Thyroid gland (tissue), 4 donors: Measurements from ENCODE around the gene ACYP2. TPM values are rescaled to one million over a fixed set of nuclear protein-coding genes. Genes with fewer than 3 reads are reported as not detected.
A peak's percentile ranks its signal among the peaks of the same experiment; 100 is the strongest.
"Not testable (repeated sequence)": the region's sequence is repeated elsewhere in the genome, so short reads cannot be mapped to it uniquely, and the experiment has no call there.

ENCODE experiments used
- DNase-seq, 2 donors: peaks; one replicate each; pipeline ENCODE4 v3.0.0-alpha.2; 2019
- H3K27ac ChIP-seq, 3 donors: fragments of 200-600 bp; sonication (generic); 1 replicate in 2 of 3; 2 replicates in 1 of 3; pipeline ENCODE4 v1.5.1; 2016 to 2019; ENCODE audit warnings: mild to moderate bottlenecking in 1 of 3, moderate library complexity in 1 of 3
- H3K27me3 ChIP-seq: fragments of 200-600 bp; sonication (generic); one replicate; pipeline ENCODE4 v1.5.1; 2019
- H3K36me3 ChIP-seq, 2 donors: fragments of 200-600 bp; sonication (generic); one replicate each; pipeline ENCODE4 v1.5.1; 2016 to 2019
- H3K4me1 ChIP-seq, 2 donors: fragments of 200-600 bp; sonication (generic); one replicate each; pipeline ENCODE4 v1.5.1; 2017 to 2019
- H3K4me3 ChIP-seq, 3 donors: fragments of 200-600 bp; sonication (generic); replicated peaks in 1 of 3; 1 replicate in 2 of 3; 2 replicates in 1 of 3; pipeline ENCODE4 v1.5.1; 2016; ENCODE audit warnings: mild to moderate bottlenecking in 1 of 3
- H3K9me3 ChIP-seq: fragments of 200-600 bp; sonication (generic); one replicate; pipeline ENCODE4 v1.5.1; 2017
- CTCF ChIP-seq, 6 experiments: fragments of 200-600 bp in 3 of 6; fragments of 450-650 bp in 3 of 6; sonication (generic) in 3 of 6; IDR thresholded peaks; one replicate each; pipeline ENCODE4 v1.5.1; 2016 to 2019; ENCODE audit warnings: antibody characterized with exemption in 6 of 6, mild to moderate bottlenecking in 2 of 6, inconsistent platforms in 1 of 6, moderate library complexity in 1 of 6
- POLR2A ChIP-seq, 2 donors: fragments of 450-650 bp; IDR thresholded peaks; one replicate each; pipeline ENCODE4 v1.6.1; 2017; ENCODE audit warnings: antibody characterized with exemption in 2 of 2, mild to moderate bottlenecking in 2 of 2, moderate library complexity in 1 of 2
- WGBS, 2 donors: methylation state at CpG; one replicate each; pipeline ENCODE4 v1.1.5; 2017; 5-methylcytosine and 5-hydroxymethylcytosine counted together
- intact Hi-C: fragments of 100-400 bp; cut with DNase I; formaldehyde crosslinking; loops from one replicate; pipeline ENCODE4 v1.15.1; 2023
- total RNA-seq, 4 donors: library from RNA; depleted of rRNA; stranded (reverse); fragments of >200 nt; gene quantifications; one replicate each; pipeline ENCODE4 v1.2.3, GENCODE V29; 2016

Gene ACYP2
- total RNA-seq, 4 donors from 2014 or later, result 14.1 to 29.2 (median 26.2) TPM

GRCh38 chr2:54106631-54107454, 8.6 kb upstream of the ACYP2 start:
- peak; percentile 40 to 53 for DNase-seq
- 62 to 69% methylated on average over 12 of the region's 12 CpGs for WGBS, 2 donors
- H3K36me3 ChIP-seq, result no peaks in the 10 kb centered on the region
- H3K27ac ChIP-seq, result no peak overlapping the region
- TF ChIP-seq CTCF (IDR thresholded peaks at IDR 0.05) (peak in 5 of 6 experiments; percentile 19 to 76 (median 65)), POLR2A (IDR thresholded peaks at IDR 0.05) (no peak)
- no peaks in the 10 kb centered on the region for H3K27me3 ChIP-seq
- intact Hi-C loops, result loop anchor here (5.0 kb wide), 1 partner anchor 730 kb away; no protein-coding TSS in a partner anchor
- no peak overlapping the region for H3K4me3 ChIP-seq
- H3K9me3 ChIP-seq, result no peaks in the 10 kb centered on the region
- peaks cover 0 to 15% of the 10 kb centered on the region in 2 donors for H3K4me1 ChIP-seq

GRCh38 chr2:54107455-54107764, 8.0 kb upstream of the ACYP2 start:
- Histone ChIP-seq H3K4me3 (no peak overlapping the region), H3K9me3 (no peaks in the 10 kb centered on the region), H3K27ac (no peak overlapping the region), H3K4me1 (peaks cover 0 to 15% of the 10 kb centered on the region in 2 donors), H3K36me3 (no peaks in the 10 kb centered on the region), H3K27me3 (no peaks in the 10 kb centered on the region)
- 58% methylated on average over 2 of the region's 2 CpGs for WGBS, 2 donors
- DNase-seq, result no peak
- intact Hi-C loops, result loop anchor here (5.0 kb wide), 1 partner anchor 730 kb away; no protein-coding TSS in a partner anchor
- no peak for TF ChIP-seq CTCF (IDR thresholded peaks at IDR 0.05)
- TF ChIP-seq POLR2A (IDR thresholded peaks at IDR 0.05), result no peak

GRCh38 chr2:54107903-54108615, 7.4 kb upstream of the ACYP2 start:
- Histone ChIP-seq H3K36me3 (no peaks in the 10 kb centered on the region), H3K27ac (no peak overlapping the region), H3K4me3 (no peak overlapping the region), H3K9me3 (no peaks in the 10 kb centered on the region), H3K27me3 (no peaks in the 10 kb centered on the region), H3K4me1 (peaks cover 0 to 15% of the 10 kb centered on the region in 2 donors)
- DNase-seq, result no peak
- WGBS, 2 donors, result 81 to 83% methylated on average over 10 of the region's 10 CpGs
- intact Hi-C loops, result loop anchor here (5.0 kb wide), 1 partner anchor 729 kb away; no protein-coding TSS in a partner anchor
- TF ChIP-seq POLR2A (IDR thresholded peaks at IDR 0.05) (no peak), CTCF (IDR thresholded peaks at IDR 0.05) (no peak)

- Histone ChIP-seq H3K36me3 (no peaks in the 10 kb centered on the region), H3K9me3 (no peaks in the 10 kb centered on the region), H3K27ac (no peak overlapping the region), H3K27me3 (no peaks in the 10 kb centered on the region), H3K4me1 (peaks cover 2 to 14% of the 10 kb centered on the region in 2 donors), H3K4me3 (no peak overlapping the region)
- intact Hi-C loops, result loop anchor here (5.0 kb wide), 1 partner anchor 727 kb away; no protein-coding TSS in a partner anchor
- DNase-seq, result no peak
- WGBS, 2 donors, result 95% methylated on average over 3 of the region's 3 CpGs
- no peak for TF ChIP-seq CTCF (IDR thresholded peaks at IDR 0.05)
- TF ChIP-seq POLR2A (IDR thresholded peaks at IDR 0.05), result no peak
Observed at GRCh38 chr2:54109848-54110247, 5.6 kb upstream of the ACYP2 start.

GRCh38 chr2:54114479-54114878, 936 bp upstream of the ACYP2 start:
- intact Hi-C loops, H3K27me3 ChIP-seq, DNase-seq, H3K36me3 ChIP-seq, H3K4me1 ChIP-seq, H3K9me3 ChIP-seq: not testable (repeated sequence)
- 92 to 94% methylated on average over 6 of the region's 6 CpGs for WGBS, 2 donors
- Histone ChIP-seq H3K27ac (peak overlapping the region; percentile 96 to 100 (median 99)), H3K4me3 (peak overlapping the region in 1 of 3 donors; percentile 79)
